Hepatocyte (in vitro differentiated cells): ENCODE results near the gene VPS37C. TPM values are rescaled to one million over a fixed set of nuclear protein-coding genes. Genes with fewer than 3 reads are reported as not detected.

Experiments
- DNase-seq: peaks from one replicate; pipeline ENCODE4 v3.0.0-alpha.2; 2016; ENCODE audit warnings: low spot score
- H2AFZ ChIP-seq: fragments of 200-600 bp; sonication (generic); 2 replicates; pipeline ENCODE4 v1.6.0; 2016; ENCODE audit warnings: antibody characterized with exemption, mild to moderate bottlenecking
- H3K27ac ChIP-seq: fragments of 200-600 bp; sonication (generic); 2 replicates; pipeline ENCODE4 v1.5.1; 2016; ENCODE audit warnings: mild to moderate bottlenecking
- H3K27me3 ChIP-seq: fragments of 200-600 bp; sonication (generic); 2 replicates; pipeline ENCODE4 v1.6.1; 2016
- H3K36me3 ChIP-seq: fragments of 200-600 bp; sonication (generic); replicated peaks from 2 replicates; pipeline ENCODE4 v1.5.1; 2016; ENCODE audit warnings: low read depth; ENCODE audit not compliant: insufficient read depth
- H3K4me1 ChIP-seq: fragments of 200-600 bp; sonication (generic); 2 replicates; pipeline ENCODE4 v1.5.1; 2016; ENCODE audit warnings: mild to moderate bottlenecking, moderate library complexity; ENCODE audit not compliant: insufficient read depth
- H3K4me2 ChIP-seq: fragments of 200-600 bp; sonication (generic); 2 replicates; pipeline ENCODE4 v1.6.0; 2016
- H3K4me3 ChIP-seq: fragments of 200-600 bp; sonication (generic); 2 replicates; pipeline ENCODE4 v1.5.1; 2016; ENCODE audit warnings: mild to moderate bottlenecking
- H3K79me2 ChIP-seq: fragments of 200-600 bp; sonication (generic); 2 replicates; pipeline ENCODE4 v1.6.0; 2017; ENCODE audit warnings: mild to moderate bottlenecking
- H3K9me2 ChIP-seq: fragments of 200-600 bp; sonication (generic); replicated peaks from 2 replicates; pipeline ENCODE4 v1.6.0; 2017; ENCODE audit warnings: mild to moderate bottlenecking; ENCODE audit not compliant: insufficient read depth
- H3K9me3 ChIP-seq: fragments of 200-600 bp; sonication (generic); 2 replicates; pipeline ENCODE4 v1.5.1; 2016; ENCODE audit warnings: low read depth, mild to moderate bottlenecking
- H4K20me1 ChIP-seq: fragments of 200-600 bp; sonication (generic); 2 replicates; pipeline ENCODE4 v1.6.0; 2016; ENCODE audit warnings: mild to moderate bottlenecking; ENCODE audit not compliant: insufficient read depth, poor library complexity, severe bottlenecking
- CTCF ChIP-seq: fragments of 200-600 bp; sonication (generic); IDR thresholded peaks from 2 replicates; pipeline ENCODE4 v1.5.1; 2016; ENCODE audit warnings: antibody characterized with exemption, mild to moderate bottlenecking; ENCODE audit not compliant: poor library complexity
- EZH2 ChIP-seq: fragments of 200-600 bp; sonication (generic); IDR thresholded peaks from 2 replicates; pipeline ENCODE4 v1.6.1; 2016; ENCODE audit warnings: antibody characterized with exemption, mild to moderate bottlenecking, borderline replicate concordance
- EZH2phosphoT487 ChIP-seq: fragments of 200-600 bp; sonication (generic); IDR thresholded peaks from one replicate; pipeline ENCODE4 v1.6.1; 2018; ENCODE audit warnings: antibody characterized with exemption, mild to moderate bottlenecking, low read depth, moderate library complexity; ENCODE audit not compliant: unreplicated experiment, severe bottlenecking
- WGBS: methylation state at CpG from one replicate; pipeline ENCODE4 v1.1.6; 2016; ENCODE audit warnings: low lambda C conversion rate; ENCODE audit errors: missing lambda C conversion rate; 5-methylcytosine and 5-hydroxymethylcytosine counted together
- polyA plus RNA-seq: library from polyadenylated mRNA; unstranded; fragments of >200 nt; fragmentation: Nextera tagmentation; extraction: Ambion mirVana; gene quantifications from 2 replicates; pipeline ENCODE4 v1.2.1, GENCODE V29; 2016
- total RNA-seq: library from RNA; depleted of rRNA; stranded (reverse); fragments of >200 nt; gene quantifications from 2 replicates; pipeline ENCODE4 v1.2.3, GENCODE V29; 2014

VPS37C gene
- total and polyA plus RNA-seq, 2 experiments from 2014 or later, result 17.0 to 26.6 TPM

DNA sequence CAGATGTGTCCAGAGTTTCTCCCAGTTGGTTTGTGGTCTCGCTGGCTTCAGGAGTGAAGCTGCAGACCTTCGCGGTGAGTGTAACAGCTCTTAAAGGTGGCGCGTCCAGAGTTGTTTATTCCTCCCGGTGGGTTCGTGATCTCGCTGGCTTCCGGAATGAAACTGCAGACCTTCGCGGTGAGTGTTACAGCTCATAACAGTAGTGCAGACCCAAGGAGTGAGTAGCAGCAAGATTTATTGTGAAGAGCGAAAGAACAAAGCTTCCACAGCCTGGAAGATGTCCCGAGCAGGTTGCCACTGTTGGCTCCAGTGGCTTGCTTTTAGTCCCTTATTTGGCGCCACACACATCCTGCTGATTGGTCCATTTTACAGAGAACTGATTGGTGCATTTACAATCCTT, 40.2 kb upstream of the VPS37C start:
- WGBS, result 92% methylated on average over 14 of the region's 14 CpGs
- no peaks in the 10 kb centered on the region for H3K79me2 ChIP-seq
- no peak overlapping the region for H2AFZ ChIP-seq
- H4K20me1 ChIP-seq, result no peaks in the 10 kb centered on the region
- no peaks in the 10 kb centered on the region for H3K9me2 ChIP-seq
- H3K27me3 ChIP-seq, result no peaks in the 10 kb centered on the region
- H3K4me3 ChIP-seq, result no peak overlapping the region
- H3K36me3 ChIP-seq, result no peaks in the 10 kb centered on the region
- H3K4me1 ChIP-seq, result no peaks in the 10 kb centered on the region
- no peak overlapping the region for H3K4me2 ChIP-seq
- DNase-seq, result no peak
- H3K9me3 ChIP-seq, result no peaks in the 10 kb centered on the region
- H3K27ac ChIP-seq, result no peak overlapping the region
- TF ChIP-seq EZH2 (no peak), EZH2phosphoT487 (no peak), CTCF (no peak)

GRCh38 chr11:61198948-61199523, 37.8 kb upstream of the VPS37C start:
- Histone ChIP-seq H4K20me1 (no peaks in the 10 kb centered on the region), H3K79me2 (no peaks in the 10 kb centered on the region), H3K4me1 (no peaks in the 10 kb centered on the region), H3K27ac (no peak overlapping the region), H3K4me3 (no peak overlapping the region), H2AFZ (no peak overlapping the region), H3K27me3 (no peaks in the 10 kb centered on the region), H3K9me3 (no peaks in the 10 kb centered on the region), H3K9me2 (no peaks in the 10 kb centered on the region), H3K4me2 (no peak overlapping the region), H3K36me3 (no peaks in the 10 kb centered on the region)
- no peak for DNase-seq
- 80% methylated on average over 4 of the region's 4 CpGs for WGBS
- TF ChIP-seq CTCF (no peak), EZH2phosphoT487 (no peak), EZH2 (no peak)

GRCh38 chr11:61198361-61198760, 37.1 kb upstream of the VPS37C start:
- Histone ChIP-seq H3K4me3 (no peak overlapping the region), H3K9me2 (no peaks in the 10 kb centered on the region), H4K20me1 (no peaks in the 10 kb centered on the region), H3K27ac (no peak overlapping the region), H3K4me2 (no peak overlapping the region), H2AFZ (no peak overlapping the region), H3K36me3 (no peaks in the 10 kb centered on the region), H3K27me3 (no peaks in the 10 kb centered on the region), H3K79me2 (no peaks in the 10 kb centered on the region), H3K4me1 (no peaks in the 10 kb centered on the region), H3K9me3 (no peaks in the 10 kb centered on the region)
- 85% methylated on average over 6 of the region's 6 CpGs for WGBS
- DNase-seq, result no peak
- no peak for TF ChIP-seq EZH2phosphoT487
- no peak for TF ChIP-seq EZH2
- TF ChIP-seq CTCF, result no peak
